Muscle layer of duodenum (tissue), 2 donors: ENCODE data around the gene NUP210.
"Not testable (repeated sequence)": the region's sequence is repeated elsewhere in the genome, so short reads cannot be mapped to it uniquely, and the experiment has no call there.

ENCODE experiments used
- H3K27ac ChIP-seq: one replicate; pipeline ENCODE4 v1.7.0; 2013; ENCODE audit warnings: mild to moderate bottlenecking, low read length
- H3K27me3 ChIP-seq: one replicate; pipeline ENCODE4 v1.7.0; 2013; ENCODE audit warnings: low read depth, mild to moderate bottlenecking, control low read depth, low read length
- H3K36me3 ChIP-seq, 2 donors: one replicate each; pipeline ENCODE4 v1.7.0; 2013; ENCODE audit warnings: low read length in 2 of 2, control low read depth in 1 of 2, mild to moderate bottlenecking in 1 of 2; ENCODE audit not compliant: insufficient read depth in 2 of 2, control insufficient read depth in 1 of 2
- H3K4me1 ChIP-seq, 2 donors: one replicate each; pipeline ENCODE4 v1.7.0; 2013; ENCODE audit warnings: low read length in 2 of 2, mild to moderate bottlenecking in 2 of 2, control low read depth in 1 of 2, moderate library complexity in 1 of 2; ENCODE audit not compliant: insufficient read depth in 2 of 2, control insufficient read depth in 1 of 2
- H3K4me3 ChIP-seq, 2 donors: one replicate each; pipeline ENCODE4 v1.7.0; 2013; ENCODE audit warnings: low read length in 2 of 2, low read depth in 1 of 2, mild to moderate bottlenecking in 1 of 2
- H3K9me3 ChIP-seq, 2 donors: one replicate each; pipeline ENCODE4 v1.7.0; 2013; ENCODE audit warnings: low read length in 2 of 2, control low read depth in 1 of 2, mild to moderate bottlenecking in 1 of 2; ENCODE audit not compliant: control insufficient read depth in 1 of 2
- donor health status: healthy.

The NUP210 gene

DNA sequence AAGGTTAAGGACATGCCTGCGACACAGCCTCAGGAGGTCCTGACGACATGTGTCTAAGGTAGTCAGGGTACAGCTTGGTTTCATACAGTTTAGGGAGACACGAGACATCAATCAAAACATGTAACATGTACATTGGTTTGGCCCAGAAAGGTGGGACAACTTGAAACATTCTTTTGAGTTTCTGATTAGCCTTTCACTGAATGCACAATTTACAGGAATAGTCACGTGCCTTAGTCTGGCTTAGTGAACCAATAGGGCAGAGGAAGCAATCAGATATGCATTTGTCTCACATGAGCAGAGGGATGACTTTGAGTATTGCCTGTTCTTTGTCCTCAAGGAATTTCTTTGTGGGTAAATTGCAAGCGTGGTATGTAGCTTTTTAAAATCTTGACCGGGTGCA, 35.5 kb upstream of the NUP210 start:
- no peaks in the 10 kb centered on the region for H3K9me3 ChIP-seq
- no peaks in the 10 kb centered on the region for H3K27me3 ChIP-seq
- H3K27ac ChIP-seq: no peak overlapping the region
- no peaks in the 10 kb centered on the region for H3K36me3 ChIP-seq
- no peak overlapping the region for H3K4me3 ChIP-seq
- H3K4me1 ChIP-seq: no peaks in the 10 kb centered on the region

DNA sequence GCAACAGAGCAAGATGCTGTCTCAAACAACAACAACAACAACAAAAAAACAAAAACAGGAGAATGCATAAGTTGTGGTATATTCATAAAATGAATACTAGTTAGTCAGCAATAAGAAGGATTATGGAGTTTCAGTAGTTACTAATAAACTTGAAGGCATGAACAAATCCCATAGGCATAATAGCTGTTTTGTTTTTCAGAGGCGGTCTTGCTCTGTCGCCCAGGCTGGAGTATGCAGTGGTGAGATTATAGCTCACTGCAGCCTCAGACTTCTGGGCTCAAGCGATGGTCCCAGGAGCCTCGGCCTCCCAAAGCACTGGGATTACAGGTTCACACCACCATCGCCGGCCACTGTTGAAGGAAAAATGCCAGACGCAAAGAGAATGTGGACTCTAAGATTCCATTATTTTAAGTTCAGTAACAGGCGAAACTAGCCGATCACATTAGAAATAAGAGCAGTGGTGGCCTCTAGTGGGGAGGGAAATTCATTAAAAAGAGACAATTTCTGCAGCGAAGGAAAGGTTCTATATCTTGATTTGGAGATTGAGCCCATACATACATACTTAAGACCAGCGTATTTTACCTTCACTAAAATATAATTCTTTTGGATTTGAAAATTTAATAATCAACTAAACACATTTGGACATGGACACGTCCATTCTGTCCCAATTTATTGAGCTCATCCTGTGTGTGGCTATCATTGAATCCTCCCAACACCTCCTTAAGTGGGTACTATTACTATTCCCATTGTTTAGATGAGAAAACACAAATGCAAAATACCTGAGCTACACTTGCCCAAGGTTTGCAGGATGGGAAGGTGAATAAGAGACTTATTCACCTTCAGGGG, 32.6 kb upstream of the NUP210 start:
- Histone ChIP-seq H3K36me3 (no peaks in the 10 kb centered on the region), H3K4me1 (no peaks in the 10 kb centered on the region), H3K27ac (no peak overlapping the region), H3K27me3 (no peaks in the 10 kb centered on the region), H3K4me3 (peak overlapping the region; percentile 67 to 83), H3K9me3 (no peaks in the 10 kb centered on the region)

DNA sequence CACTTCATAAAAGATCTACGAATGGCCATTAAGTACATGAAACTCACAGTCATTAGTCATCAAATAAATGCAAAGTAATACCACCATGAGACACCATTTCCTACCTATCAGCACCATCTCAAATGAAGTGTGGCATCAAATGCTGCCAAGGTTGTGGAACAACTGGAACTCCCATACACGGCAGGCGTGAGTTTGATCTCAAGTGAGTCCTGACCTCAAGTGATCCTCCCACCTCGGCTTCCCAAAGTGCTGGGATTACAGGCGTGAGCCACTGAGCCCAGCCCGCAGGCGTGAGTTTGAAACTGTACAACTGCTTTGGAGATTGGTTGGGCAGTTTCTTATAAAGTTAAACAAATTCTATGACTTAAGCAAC, 31.2 kb upstream of the NUP210 start:
- Histone ChIP-seq H3K4me1 (no peaks in the 10 kb centered on the region), H3K4me3 (peak overlapping the region; percentile 67 to 83), H3K27ac (peak overlapping the region; percentile 60)

DNA sequence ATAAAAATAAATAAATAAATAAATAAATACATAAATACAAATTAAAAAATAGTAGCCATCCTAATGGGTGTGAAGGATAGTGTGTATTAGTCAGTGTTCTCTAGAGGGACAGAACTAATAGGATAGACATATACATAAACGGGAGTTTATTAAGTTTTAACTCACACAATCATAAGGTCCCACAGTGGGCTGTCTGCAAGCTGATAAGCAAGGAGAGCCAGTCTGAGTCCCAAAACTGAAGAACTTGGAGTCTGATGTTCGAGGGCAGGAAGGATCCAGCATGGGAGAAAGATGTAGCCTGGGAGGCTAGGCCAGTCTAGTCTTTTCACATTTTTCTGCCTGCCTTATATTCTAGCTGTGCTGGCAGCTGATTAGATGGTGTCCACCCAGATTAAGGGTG, 22.8 kb upstream of the NUP210 start:
- H3K4me3 ChIP-seq, H3K4me1 ChIP-seq, H3K9me3 ChIP-seq, H3K27ac ChIP-seq, H3K27me3 ChIP-seq, H3K36me3 ChIP-seq: not testable (repeated sequence)

More for the DNA sequence above, 31.2 kb upstream of the NUP210 start:
- Histone ChIP-seq H3K27me3 (no peaks in the 10 kb centered on the region), H3K9me3 (no peaks in the 10 kb centered on the region), H3K36me3 (no peaks in the 10 kb centered on the region)

DNA sequence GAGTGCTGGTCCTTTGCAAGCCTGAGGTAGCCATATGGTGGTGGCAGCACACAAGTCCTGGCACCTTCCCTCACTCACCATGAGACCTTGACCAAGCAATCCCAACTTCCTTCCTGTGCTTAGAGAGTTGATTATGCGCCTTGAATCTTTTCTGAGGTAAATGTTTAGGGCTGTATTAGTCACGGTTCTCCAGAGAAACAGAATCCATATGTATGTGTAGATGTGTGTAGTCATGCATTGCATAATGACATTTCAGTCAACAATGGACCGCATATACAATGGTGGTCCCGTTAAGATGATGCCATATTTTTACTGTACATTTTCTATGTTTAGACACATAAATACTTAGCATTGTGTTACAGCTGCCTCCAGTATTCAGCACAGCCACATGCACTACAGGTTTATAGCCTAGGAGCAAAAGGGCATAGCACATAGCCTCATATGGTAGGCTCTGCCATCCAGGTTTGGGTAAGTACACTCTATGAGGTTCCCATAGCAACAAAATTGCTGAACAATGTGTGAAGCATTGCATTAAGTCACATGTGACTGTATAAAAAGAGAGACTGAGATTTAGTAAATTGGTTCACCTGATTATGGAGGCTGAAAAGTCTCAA, 20.2 kb upstream of the NUP210 start:
- no peak overlapping the region for H3K4me3 ChIP-seq
- H3K36me3 ChIP-seq: no peaks in the 10 kb centered on the region
- H3K4me1 ChIP-seq: no peaks in the 10 kb centered on the region
- no peaks in the 10 kb centered on the region for H3K27me3 ChIP-seq
- no peak overlapping the region for H3K27ac ChIP-seq
- H3K9me3 ChIP-seq: no peaks in the 10 kb centered on the region

DNA sequence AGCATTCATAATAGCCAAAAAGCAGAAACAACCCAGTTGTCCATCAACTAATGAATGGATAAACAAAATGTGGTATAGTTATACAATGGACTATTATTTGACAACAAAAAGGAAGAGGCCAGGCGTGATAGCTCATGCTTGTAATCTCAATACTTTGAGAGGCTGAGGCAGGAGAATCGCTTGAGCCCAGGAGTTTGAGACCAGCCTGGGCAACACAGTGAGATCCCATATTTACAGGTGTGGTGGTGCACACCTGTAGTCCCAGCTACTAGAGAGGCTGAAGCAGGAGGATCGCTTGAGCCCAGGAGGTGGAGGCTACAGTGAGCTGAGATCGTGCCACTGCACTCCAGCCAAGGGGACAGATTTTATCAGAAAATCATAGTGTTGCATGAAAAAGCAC, 16.1 kb upstream of the NUP210 start:
- not testable (repeated sequence) for H3K27me3 ChIP-seq, H3K4me1 ChIP-seq, H3K36me3 ChIP-seq, H3K9me3 ChIP-seq, H3K27ac ChIP-seq, H3K4me3 ChIP-seq

DNA sequence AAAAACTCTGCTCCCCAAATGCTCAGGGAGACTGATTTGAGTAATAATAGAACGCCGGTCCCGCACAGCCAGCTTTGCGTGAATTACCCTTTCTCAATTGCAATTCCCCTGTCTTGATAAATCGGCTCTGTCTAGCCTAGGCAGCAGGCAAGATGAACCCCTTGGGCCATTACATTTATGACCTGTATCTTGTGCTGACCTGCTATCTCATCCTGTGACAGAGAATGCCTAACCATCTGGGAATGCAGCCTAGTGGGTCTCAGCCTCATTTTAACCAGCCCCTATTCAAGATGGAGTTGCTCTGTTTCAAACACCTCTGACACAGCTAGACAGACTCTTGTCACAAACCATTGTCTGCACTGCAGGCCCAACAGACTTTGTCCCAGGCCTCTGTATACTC, 13.8 kb upstream of the NUP210 start:
- Histone ChIP-seq H3K9me3 (no peaks in the 10 kb centered on the region), H3K36me3 (no peaks in the 10 kb centered on the region), H3K27me3 (no peaks in the 10 kb centered on the region), H3K4me3 (no peak overlapping the region), H3K4me1 (no peaks in the 10 kb centered on the region), H3K27ac (no peak overlapping the region)

DNA sequence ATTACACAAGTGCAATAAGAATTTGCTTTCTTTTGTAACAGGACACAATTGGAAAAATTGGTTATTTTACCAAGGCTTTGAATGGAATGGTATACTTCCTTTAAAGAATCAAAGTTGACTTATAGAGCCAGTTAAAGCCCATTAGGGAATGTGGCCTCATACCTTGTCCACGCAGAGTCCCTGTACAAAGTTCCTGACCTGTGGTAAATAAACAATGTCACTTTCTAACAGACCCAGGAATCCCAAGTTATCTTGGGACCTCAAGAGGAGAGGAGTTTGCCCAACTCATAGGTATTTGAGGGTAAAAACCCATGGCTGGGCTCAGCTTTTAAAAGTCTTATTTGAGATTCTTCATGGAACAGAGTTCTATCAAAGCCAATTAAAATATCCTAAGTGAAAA, 12.0 kb upstream of the NUP210 start:
- Histone ChIP-seq H3K36me3 (no peaks in the 10 kb centered on the region), H3K4me3 (no peak overlapping the region), H3K27me3 (no peaks in the 10 kb centered on the region), H3K4me1 (no peaks in the 10 kb centered on the region), H3K9me3 (no peaks in the 10 kb centered on the region), H3K27ac (no peak overlapping the region)

DNA sequence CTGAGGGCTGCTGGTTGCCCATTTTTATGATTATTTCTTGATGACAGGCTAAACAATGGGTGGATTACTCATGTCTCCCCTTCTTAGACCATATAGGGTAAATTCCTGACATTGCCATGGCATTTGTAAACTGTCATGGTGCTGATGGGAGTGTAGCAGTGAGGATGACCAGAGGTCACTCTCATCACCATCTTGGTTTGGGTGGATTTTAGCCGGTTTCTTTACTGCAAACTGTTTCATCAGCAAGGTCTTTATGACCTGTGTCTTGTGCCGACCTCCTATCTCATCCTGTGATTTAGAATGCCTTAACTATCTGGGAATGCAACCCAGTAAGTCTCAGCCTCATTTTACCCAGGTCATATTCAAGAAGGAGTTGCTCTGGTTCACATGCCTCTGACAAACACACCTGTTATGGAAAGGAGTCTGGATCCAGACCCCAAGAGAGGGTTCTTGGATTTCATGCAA, 10.3 kb upstream of the NUP210 start:
- not testable (repeated sequence) for H3K4me3 ChIP-seq, H3K4me1 ChIP-seq, H3K27ac ChIP-seq, H3K36me3 ChIP-seq, H3K9me3 ChIP-seq, H3K27me3 ChIP-seq

DNA sequence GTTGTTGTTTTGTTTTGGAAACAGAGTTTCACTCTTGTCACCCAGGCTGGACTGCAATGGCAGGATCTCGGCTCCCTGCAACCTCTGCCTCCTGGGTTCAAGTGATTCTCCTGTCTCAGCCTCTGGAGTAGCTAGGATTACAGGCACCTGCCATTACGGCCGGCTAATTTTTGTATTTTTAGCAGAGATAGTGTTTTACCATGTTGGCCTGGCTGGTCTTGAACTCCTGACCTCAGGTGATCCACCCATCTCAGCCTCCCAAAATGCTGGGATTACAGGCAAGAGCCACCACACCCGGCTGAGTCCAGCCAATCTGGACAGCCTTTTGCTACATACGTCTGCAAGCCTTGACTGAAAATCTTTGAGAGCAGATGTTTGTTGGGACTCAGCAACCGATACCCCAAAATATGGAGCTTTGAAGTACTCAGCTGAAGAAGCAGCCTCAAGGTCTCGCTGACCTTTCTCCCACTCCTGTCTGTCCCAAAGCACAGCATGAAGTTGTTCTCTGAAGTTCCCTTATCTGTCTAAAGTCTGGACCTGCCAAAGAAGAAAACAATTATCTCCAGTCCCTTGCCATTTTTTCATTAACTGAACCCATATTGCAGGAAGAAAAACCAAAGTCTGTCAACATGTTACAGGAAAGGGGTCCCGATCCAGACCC, 9.6 kb upstream of the NUP210 start:
- Histone ChIP-seq H3K4me3 (no peak overlapping the region), H3K36me3 (no peaks in the 10 kb centered on the region), H3K27ac (no peak overlapping the region), H3K9me3 (no peaks in the 10 kb centered on the region), H3K27me3 (no peaks in the 10 kb centered on the region), H3K4me1 (no peaks in the 10 kb centered on the region)

DNA sequence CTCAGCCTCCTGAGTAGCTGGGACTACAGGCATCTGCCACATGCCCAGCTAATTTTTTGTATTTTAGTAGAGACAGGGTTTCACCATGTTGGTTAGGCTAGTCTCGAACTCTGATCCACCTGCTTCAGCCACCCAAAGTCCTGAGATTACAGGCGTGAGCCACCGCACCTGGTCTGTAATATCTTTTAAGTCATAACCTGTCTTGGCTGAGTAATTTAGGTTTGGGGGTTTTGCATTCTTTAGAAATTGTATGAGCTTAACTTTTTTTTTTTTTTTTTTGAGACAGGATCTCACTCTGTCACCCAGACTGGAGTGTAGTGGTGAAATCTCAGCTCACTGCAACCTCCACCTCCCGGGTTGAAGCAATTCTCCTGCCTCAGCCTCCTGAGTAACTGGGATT, 8.6 kb upstream of the NUP210 start:
- not testable (repeated sequence) for H3K4me1 ChIP-seq, H3K27me3 ChIP-seq, H3K4me3 ChIP-seq, H3K9me3 ChIP-seq, H3K27ac ChIP-seq, H3K36me3 ChIP-seq
